T follicular helper cell (primary cell): ENCODE data around the gene COQ9.
"Not testable (repeated sequence)": the region's sequence is repeated elsewhere in the genome, so short reads cannot be mapped to it uniquely, and the experiment has no call there.

Source experiments
- DNase-seq: peaks from one replicate; pipeline ENCODE4 v3.0.0-alpha.2; 2020; ENCODE audit warnings: low read depth
- total RNA-seq, 2 experiments: gene quantifications; one replicate each; lab custom pipeline; 2026; lab: John Stamatoyannopoulos, UW

Gene COQ9
- total RNA-seq, result 24.5 to 25.7 reads per million in 2 experiments

- DNase-seq, result peak; percentile 92
These were observed at the start of gene COQ9, which contains the start of gene CIAPIN1 for GRCh38 chr16:57447186-57447962. Gene COQ9, plus strand, starts transcription at chr16:57447479. Its CDS starts 27 bp downstream, at chr16:57447506. Gene CIAPIN1, minus strand, starts transcription at chr16:57447385. Its CDS starts 6,457 bp downstream, at chr16:57440928.

GRCh38 chr16:57397493-57397892 is 49.8 kb upstream of the COQ9 start:
- not testable (repeated sequence) for DNase-seq

- no peak for DNase-seq
These were observed 45.2 kb upstream of the COQ9 start for GRCh38 chr16:57401943-57402640.

GRCh38 chr16:57403965-57404817 is 43.1 kb upstream of the COQ9 start, which contains the start of gene CCL17:
Gene CCL17, plus strand, starts transcription at chr16:57404767. Its CDS starts 9,166 bp downstream, at chr16:57413933.
- no peak for DNase-seq

- no peak for DNase-seq
These were observed 42.2 kb upstream of the COQ9 start for GRCh38 chr16:57405097-57405496.

- DNase-seq, result no peak
These were observed 40.4 kb upstream of the COQ9 start for GRCh38 chr16:57406881-57407280.

- DNase-seq, result no peak
These were observed 39.5 kb upstream of the COQ9 start for GRCh38 chr16:57407521-57408353.

- DNase-seq, result no peak
These were observed 38.2 kb upstream of the COQ9 start for GRCh38 chr16:57409065-57409464.

GRCh38 chr16:57409870-57410587 is 37.2 kb upstream of the COQ9 start:
- no peak for DNase-seq

GRCh38 chr16:57411362-57411976 is 35.8 kb upstream of the COQ9 start:
- DNase-seq, result no peak

- DNase-seq, result no peak
These were observed 34.7 kb upstream of the COQ9 start for GRCh38 chr16:57412584-57412983.

GRCh38 chr16:57413301-57413730 is 34.0 kb upstream of the COQ9 start:
- DNase-seq, result no peak

- DNase-seq, result no peak
These were observed 33.5 kb upstream of the COQ9 start for GRCh38 chr16:57413733-57414132.

- no peak for DNase-seq
These were observed 31.2 kb upstream of the COQ9 start for GRCh38 chr16:57416084-57416483.

- no peak for DNase-seq
These were observed 27.8 kb upstream of the COQ9 start for GRCh38 chr16:57419506-57419905.

- no peak for DNase-seq
These were observed 25.0 kb upstream of the COQ9 start for GRCh38 chr16:57422026-57422944.

GRCh38 chr16:57423152-57423551 is 24.1 kb upstream of the COQ9 start:
- no peak for DNase-seq

GRCh38 chr16:57424583-57424982 is 22.7 kb upstream of the COQ9 start:
- no peak for DNase-seq

GRCh38 chr16:57426356-57426755 is 20.9 kb upstream of the COQ9 start:
- no peak for DNase-seq
